ENCODE measurements around the gene RTP4. TPM values are rescaled to one million over a fixed set of nuclear protein-coding genes. Genes with fewer than 3 reads are reported as not detected.

Gene RTP4
- total RNA-seq, 1 experiment from 2014 or later, result not detected

DNA sequence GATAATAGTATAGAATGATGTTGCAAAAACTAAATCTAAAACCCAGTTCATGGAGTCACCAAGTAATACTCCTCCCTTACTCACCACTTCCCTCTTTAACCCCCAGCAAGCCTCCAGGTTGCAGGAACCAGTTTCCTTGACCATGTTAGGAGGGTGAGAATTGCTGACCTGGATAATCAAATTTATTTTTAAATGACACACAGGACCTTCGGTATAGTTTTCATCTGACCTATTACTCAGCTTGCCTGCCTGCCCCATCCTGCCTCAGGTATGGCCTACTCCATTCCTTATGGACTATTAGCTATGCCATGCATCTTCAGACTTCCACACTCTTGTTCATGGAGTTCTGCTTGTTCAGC lies 883 bp downstream of the RTP4 start (continued):
- TF ChIP-seq NFATC4 (CRISPR knock-in tag; IDR thresholded peaks at IDR 0.05) (no peak), MXD4 (CRISPR knock-in tag; IDR thresholded peaks at IDR 0.05; ENCODE audit: borderline replicate concordance) (no peak), JAZF1 (CRISPR knock-in tag; IDR thresholded peaks at IDR 0.05) (no peak)

DNA sequence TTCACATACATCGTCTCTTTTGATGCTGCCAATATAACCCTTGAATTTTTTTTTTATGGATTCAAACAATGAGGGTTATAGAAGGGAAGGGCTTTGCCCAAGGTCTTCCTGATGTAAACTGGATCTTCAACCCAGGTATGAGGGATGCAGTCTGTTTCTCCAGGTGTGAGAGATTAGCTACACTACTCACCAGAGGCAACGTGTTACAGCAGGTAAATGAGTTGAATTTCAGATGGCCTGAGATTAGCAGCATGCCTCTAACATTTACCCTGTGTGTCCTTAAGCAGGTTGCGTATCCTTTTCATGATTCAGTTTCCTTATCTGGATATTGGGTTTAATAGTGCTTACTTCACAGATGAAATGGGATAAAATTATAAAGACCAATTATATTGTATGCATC lies 1.9 kb downstream of the RTP4 start:
- Mint-ChIP-seq H3K36me3 (peaks cover 10% of the 10 kb centered on the region), H3K9me3 (peaks cover 10% of the 10 kb centered on the region), H3K27ac (no peak overlapping the region), H3K4me3 (no peak overlapping the region), H3K4me1 (peaks cover 10% of the 10 kb centered on the region), H3K27me3 (ENCODE audit: low read depth) (peaks cover 8% of the 10 kb centered on the region)
- CTCF ChIA-PET, result no interaction called here
- DNase-seq (ENCODE audit: low spot score), result no peak
- no peak for TF ChIP-seq RELA (CRISPR knock-in tag; IDR thresholded peaks at IDR 0.05; ENCODE audit: borderline replicate concordance)
- no peak for TF ChIP-seq GTF2I (CRISPR knock-in tag; conservative IDR thresholded peaks at IDR 0.05)
- TF ChIP-seq, protein P1, sequence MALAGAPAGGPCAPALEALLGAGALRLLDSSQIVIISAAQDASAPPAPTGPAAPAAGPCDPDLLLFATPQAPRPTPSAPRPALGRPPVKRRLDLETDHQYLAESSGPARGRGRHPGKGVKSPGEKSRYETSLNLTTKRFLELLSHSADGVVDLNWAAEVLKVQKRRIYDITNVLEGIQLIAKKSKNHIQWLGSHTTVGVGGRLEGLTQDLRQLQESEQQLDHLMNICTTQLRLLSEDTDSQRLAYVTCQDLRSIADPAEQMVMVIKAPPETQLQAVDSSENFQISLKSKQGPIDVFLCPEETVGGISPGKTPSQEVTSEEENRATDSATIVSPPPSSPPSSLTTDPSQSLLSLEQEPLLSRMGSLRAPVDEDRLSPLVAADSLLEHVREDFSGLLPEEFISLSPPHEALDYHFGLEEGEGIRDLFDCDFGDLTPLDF (CRISPR knock-in tag; IDR thresholded peaks at IDR 0.05), result no peak
- no peak for ATAC-seq
- POLR2A ChIA-PET, result no interaction called here

DNA sequence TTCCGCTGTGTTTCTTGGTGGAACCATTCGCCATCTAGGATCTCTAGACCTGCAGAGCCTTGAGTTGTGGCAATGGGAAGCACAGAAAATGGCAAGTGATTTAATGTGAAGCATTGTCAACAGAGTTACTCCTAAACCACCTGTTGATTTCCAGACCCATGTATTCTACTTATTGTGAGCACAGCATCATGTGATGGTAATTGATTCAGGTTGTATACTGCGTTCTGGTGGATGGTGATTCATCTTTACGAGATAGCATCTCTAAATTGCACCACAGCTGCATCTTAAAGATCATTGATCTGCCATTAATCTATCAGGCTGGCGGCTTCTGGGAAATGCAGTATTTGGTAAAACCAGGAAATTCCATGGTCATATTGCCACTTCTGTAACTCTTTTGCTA lies 7.4 kb downstream of the RTP4 start:
- CTCF ChIA-PET, result no interaction called here
- TF ChIP-seq TP53 (CRISPR knock-in tag; IDR thresholded peaks at IDR 0.05), result no peak
- TF ChIP-seq, protein P2, sequence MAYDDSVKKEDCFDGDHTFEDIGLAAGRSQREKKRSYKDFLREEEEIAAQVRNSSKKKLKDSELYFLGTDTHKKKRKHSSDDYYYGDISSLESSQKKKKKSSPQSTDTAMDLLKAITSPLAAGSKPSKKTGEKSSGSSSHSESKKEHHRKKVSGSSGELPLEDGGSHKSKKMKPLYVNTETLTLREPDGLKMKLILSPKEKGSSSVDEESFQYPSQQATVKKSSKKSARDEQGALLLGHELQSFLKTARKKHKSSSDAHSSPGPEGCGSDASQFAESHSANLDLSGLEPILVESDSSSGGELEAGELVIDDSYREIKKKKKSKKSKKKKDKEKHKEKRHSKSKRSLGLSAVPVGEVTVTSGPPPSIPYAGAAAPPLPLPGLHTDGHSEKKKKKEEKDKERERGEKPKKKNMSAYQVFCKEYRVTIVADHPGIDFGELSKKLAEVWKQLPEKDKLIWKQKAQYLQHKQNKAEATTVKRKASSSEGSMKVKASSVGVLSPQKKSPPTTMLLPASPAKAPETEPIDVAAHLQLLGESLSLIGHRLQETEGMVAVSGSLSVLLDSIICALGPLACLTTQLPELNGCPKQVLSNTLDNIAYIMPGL (CRISPR knock-in tag; IDR thresholded peaks at IDR 0.05), result no peak
- TF ChIP-seq ZNF121 (CRISPR knock-in tag; IDR thresholded peaks at IDR 0.05), result no peak
- TF ChIP-seq, protein P3, sequence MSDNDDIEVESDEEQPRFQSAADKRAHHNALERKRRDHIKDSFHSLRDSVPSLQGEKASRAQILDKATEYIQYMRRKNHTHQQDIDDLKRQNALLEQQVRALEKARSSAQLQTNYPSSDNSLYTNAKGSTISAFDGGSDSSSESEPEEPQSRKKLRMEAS (CRISPR knock-in tag; IDR thresholded peaks at IDR 0.05), result no peak
- no peak for TF ChIP-seq SMAD4 (CRISPR knock-in tag; IDR thresholded peaks at IDR 0.05)
- TF ChIP-seq, protein P4, sequence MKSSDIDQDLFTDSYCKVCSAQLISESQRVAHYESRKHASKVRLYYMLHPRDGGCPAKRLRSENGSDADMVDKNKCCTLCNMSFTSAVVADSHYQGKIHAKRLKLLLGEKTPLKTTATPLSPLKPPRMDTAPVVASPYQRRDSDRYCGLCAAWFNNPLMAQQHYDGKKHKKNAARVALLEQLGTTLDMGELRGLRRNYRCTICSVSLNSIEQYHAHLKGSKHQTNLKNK (CRISPR knock-in tag; IDR thresholded peaks at IDR 0.05), result no peak
- TF ChIP-seq, protein P5, sequence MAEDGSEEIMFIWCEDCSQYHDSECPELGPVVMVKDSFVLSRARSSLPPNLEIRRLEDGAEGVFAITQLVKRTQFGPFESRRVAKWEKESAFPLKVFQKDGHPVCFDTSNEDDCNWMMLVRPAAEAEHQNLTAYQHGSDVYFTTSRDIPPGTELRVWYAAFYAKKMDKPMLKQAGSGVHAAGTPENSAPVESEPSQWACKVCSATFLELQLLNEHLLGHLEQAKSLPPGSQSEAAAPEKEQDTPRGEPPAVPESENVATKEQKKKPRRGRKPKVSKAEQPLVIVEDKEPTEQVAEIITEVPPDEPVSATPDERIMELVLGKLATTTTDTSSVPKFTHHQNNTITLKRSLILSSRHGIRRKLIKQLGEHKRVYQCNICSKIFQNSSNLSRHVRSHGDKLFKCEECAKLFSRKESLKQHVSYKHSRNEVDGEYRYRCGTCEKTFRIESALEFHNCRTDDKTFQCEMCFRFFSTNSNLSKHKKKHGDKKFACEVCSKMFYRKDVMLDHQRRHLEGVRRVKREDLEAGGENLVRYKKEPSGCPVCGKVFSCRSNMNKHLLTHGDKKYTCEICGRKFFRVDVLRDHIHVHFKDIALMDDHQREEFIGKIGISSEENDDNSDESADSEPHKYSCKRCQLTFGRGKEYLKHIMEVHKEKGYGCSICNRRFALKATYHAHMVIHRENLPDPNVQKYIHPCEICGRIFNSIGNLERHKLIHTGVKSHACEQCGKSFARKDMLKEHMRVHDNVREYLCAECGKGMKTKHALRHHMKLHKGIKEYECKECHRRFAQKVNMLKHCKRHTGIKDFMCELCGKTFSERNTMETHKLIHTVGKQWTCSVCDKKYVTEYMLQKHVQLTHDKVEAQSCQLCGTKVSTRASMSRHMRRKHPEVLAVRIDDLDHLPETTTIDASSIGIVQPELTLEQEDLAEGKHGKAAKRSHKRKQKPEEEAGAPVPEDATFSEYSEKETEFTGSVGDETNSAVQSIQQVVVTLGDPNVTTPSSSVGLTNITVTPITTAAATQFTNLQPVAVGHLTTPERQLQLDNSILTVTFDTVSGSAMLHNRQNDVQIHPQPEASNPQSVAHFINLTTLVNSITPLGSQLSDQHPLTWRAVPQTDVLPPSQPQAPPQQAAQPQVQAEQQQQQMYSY (CRISPR knock-in tag; IDR thresholded peaks at IDR 0.05), result no peak
- no peak for TF ChIP-seq ETV6 (CRISPR knock-in tag; IDR thresholded peaks at IDR 0.05)
- no peak for DNase-seq (ENCODE audit: low spot score)
- ATAC-seq, result no peak
- no peaks in the 10 kb centered on the region for H3K27me3 Mint-ChIP-seq (ENCODE audit: low read depth)
- no peak overlapping the region for H3K27ac Mint-ChIP-seq
- H3K4me3 Mint-ChIP-seq, result no peak overlapping the region
- POLR2A ChIA-PET, result no interaction called here
- H3K4me1 Mint-ChIP-seq, result peaks cover 14% of the 10 kb centered on the region
- no peaks in the 10 kb centered on the region for H3K36me3 Mint-ChIP-seq
- peaks cover 6% of the 10 kb centered on the region for H3K9me3 Mint-ChIP-seq

DNA sequence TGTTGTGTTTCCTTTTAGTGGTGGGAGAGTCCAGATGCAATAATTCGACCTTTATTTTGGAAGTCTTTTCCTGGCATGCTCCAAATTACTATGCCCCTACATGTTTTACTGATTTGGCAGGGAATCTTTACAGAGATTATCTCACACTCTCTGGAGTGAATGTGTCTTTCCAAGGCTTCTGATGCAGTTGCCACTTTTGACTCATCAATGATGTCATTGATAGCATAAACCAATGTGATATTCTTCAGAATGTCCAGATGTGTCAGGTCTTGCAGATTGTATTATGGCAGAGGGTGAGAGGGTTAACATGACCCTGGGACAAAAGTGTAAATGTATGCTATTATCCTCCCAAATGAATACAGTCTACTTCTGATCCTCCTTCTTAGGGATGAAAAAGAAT lies 9.7 kb downstream of the RTP4 start:
- CTCF ChIA-PET, result no interaction called here
- H3K27me3 Mint-ChIP-seq (ENCODE audit: low read depth), result no peaks in the 10 kb centered on the region
- no peak for ATAC-seq
- TF ChIP-seq, protein P2 (CRISPR knock-in tag; IDR thresholded peaks at IDR 0.05), result no peak
- TF ChIP-seq TCF7 (CRISPR knock-in tag; IDR thresholded peaks at IDR 0.05; ENCODE audit: low read depth) (no peak), SP1 (CRISPR knock-in tag; conservative IDR thresholded peaks at IDR 0.05) (no peak), PRRX2 (CRISPR knock-in tag; IDR thresholded peaks at IDR 0.05) (no peak), TEAD1 (CRISPR knock-in tag; IDR thresholded peaks at IDR 0.05) (no peak)
- TF ChIP-seq, protein P6, sequence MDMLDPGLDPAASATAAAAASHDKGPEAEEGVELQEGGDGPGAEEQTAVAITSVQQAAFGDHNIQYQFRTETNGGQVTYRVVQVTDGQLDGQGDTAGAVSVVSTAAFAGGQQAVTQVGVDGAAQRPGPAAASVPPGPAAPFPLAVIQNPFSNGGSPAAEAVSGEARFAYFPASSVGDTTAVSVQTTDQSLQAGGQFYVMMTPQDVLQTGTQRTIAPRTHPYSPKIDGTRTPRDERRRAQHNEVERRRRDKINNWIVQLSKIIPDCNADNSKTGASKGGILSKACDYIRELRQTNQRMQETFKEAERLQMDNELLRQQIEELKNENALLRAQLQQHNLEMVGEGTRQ (CRISPR knock-in tag; IDR thresholded peaks at IDR 0.05), result no peak
- TF ChIP-seq, protein P7, sequence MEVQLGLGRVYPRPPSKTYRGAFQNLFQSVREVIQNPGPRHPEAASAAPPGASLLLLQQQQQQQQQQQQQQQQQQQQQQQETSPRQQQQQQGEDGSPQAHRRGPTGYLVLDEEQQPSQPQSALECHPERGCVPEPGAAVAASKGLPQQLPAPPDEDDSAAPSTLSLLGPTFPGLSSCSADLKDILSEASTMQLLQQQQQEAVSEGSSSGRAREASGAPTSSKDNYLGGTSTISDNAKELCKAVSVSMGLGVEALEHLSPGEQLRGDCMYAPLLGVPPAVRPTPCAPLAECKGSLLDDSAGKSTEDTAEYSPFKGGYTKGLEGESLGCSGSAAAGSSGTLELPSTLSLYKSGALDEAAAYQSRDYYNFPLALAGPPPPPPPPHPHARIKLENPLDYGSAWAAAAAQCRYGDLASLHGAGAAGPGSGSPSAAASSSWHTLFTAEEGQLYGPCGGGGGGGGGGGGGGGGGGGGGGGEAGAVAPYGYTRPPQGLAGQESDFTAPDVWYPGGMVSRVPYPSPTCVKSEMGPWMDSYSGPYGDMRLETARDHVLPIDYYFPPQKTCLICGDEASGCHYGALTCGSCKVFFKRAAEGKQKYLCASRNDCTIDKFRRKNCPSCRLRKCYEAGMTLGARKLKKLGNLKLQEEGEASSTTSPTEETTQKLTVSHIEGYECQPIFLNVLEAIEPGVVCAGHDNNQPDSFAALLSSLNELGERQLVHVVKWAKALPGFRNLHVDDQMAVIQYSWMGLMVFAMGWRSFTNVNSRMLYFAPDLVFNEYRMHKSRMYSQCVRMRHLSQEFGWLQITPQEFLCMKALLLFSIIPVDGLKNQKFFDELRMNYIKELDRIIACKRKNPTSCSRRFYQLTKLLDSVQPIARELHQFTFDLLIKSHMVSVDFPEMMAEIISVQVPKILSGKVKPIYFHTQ (CRISPR knock-in tag; IDR thresholded peaks at IDR 0.05), result no peak

More for the DNA sequence above, 9.7 kb downstream of the RTP4 start:
- H3K27ac Mint-ChIP-seq, result no peak overlapping the region
- DNase-seq (ENCODE audit: low spot score), result no peak
- H3K9me3 Mint-ChIP-seq, result peaks cover 6% of the 10 kb centered on the region
- no peaks in the 10 kb centered on the region for H3K36me3 Mint-ChIP-seq
- no peak overlapping the region for H3K4me3 Mint-ChIP-seq
- H3K4me1 Mint-ChIP-seq, result peaks cover 26% of the 10 kb centered on the region
- POLR2A ChIA-PET, result no interaction called here

Data from WTC11 (cell line).